GM10248 (cell line): ENCODE measurements around the gene SDSL.
A peak's percentile ranks its signal among the peaks of the same experiment; 100 is the strongest.

Source experiments
- CTCF ChIA-PET: fragments of 300-600 bp; sonication (Branson Sonifier 250); formaldehyde crosslinking; extraction: SDS; loops from one replicate; lab custom pipeline; 2021; ENCODE audit warnings: antibody characterized with exemption; lab: Yijun Ruan, JAX
- POLR2A ChIA-PET: fragments of 350-650 bp; sonication (Branson Sonifier 250); formaldehyde crosslinking; extraction: SDS; loops from one replicate; lab custom pipeline; 2020; ENCODE audit warnings: antibody characterized with exemption; lab: Yijun Ruan, JAX
- DNase-seq: peaks from one replicate; pipeline ENCODE4 v3.0.0; 2012; ENCODE audit errors: extremely low spot score
- TF ChIP-seq, protein P1 (sequence below): IDR thresholded peaks from 2 replicates; pipeline ENCODE4 v1.5.1; 2012; ENCODE audit warnings: mild to moderate bottlenecking, low read depth; ENCODE audit errors: extremely low read depth, missing control alignments, control extremely low read depth

SDSL gene

GRCh38 chr12:113468365-113469223 lies 46.4 kb downstream of the SDSL start:
- ChIA-PET CTCF (interaction anchor here (1.1 kb wide), 1 partner anchor 20 kb away, joined by 3 read pairs; no protein-coding TSS in a partner anchor), POLR2A (no interaction called here)
- no peak for DNase-seq
- TF ChIP-seq, protein P1, sequence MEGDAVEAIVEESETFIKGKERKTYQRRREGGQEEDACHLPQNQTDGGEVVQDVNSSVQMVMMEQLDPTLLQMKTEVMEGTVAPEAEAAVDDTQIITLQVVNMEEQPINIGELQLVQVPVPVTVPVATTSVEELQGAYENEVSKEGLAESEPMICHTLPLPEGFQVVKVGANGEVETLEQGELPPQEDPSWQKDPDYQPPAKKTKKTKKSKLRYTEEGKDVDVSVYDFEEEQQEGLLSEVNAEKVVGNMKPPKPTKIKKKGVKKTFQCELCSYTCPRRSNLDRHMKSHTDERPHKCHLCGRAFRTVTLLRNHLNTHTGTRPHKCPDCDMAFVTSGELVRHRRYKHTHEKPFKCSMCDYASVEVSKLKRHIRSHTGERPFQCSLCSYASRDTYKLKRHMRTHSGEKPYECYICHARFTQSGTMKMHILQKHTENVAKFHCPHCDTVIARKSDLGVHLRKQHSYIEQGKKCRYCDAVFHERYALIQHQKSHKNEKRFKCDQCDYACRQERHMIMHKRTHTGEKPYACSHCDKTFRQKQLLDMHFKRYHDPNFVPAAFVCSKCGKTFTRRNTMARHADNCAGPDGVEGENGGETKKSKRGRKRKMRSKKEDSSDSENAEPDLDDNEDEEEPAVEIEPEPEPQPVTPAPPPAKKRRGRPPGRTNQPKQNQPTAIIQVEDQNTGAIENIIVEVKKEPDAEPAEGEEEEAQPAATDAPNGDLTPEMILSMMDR: no peak

GRCh38 chr12:113469224-113469948 lies 47.2 kb downstream of the SDSL start:
- TF ChIP-seq, protein P1: no peak
- CTCF ChIA-PET: interaction anchor here (1.0 to 1.1 kb wide), 2 partner anchors 8 to 19 kb away, joined by 3 read pairs; no protein-coding TSS in a partner anchor
- no peak for DNase-seq
- POLR2A ChIA-PET: no interaction called here

DNA sequence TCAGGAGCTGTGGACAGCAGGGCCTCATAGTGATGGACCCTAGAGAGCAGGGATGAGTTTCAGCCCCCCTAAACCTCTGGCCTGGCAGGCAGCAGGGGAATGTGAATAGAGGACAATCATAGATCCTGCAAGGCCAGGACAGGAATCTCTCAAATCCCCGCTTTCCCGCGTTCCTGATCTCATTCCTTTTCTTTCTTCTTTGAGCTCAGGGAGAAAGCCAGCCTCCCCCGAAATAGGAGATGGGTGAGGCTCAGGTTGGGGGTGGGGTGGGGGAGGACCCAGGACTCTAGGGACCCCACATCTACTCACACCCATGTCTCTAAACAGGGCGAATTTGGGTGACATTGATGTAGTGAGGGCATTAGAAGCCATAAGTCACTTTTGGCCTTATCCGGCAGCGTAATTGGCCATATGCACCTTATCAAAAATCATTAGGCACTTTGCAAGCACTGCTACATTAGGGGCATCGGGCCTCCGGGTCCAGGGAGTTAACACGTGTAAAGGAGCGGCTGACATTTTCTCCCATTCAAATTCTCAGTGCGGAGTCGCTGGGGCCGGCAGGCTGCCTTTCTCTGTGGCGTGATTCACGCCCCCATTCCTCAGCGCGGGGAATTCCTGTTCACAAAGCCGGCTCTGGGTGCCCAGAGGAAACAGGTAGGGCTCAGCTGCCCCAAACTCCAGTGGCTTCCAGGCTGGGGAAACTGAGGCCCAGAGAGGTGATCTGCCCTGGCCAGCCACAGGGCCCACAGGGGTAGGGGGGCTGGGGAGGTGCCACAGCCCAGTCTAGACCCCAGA lies 48.0 kb downstream of the SDSL start:
- CTCF ChIA-PET: interaction anchor here (1.0 to 1.1 kb wide), 2 partner anchors 9 to 18 kb away, joined by 3 read pairs; no protein-coding TSS in a partner anchor

GRCh38 chr12:113470871-113471618 lies 48.9 kb downstream of the SDSL start:
- no peak for DNase-seq
- TF ChIP-seq, protein P1: no peak
- ChIA-PET CTCF (interaction anchor here (1.0 kb wide), 1 partner anchor 9 kb away, joined by 4 read pairs; no protein-coding TSS in a partner anchor), POLR2A (no interaction called here)

More for the DNA sequence above, 48.0 kb downstream of the SDSL start:
- DNase-seq: peak; percentile 25
- TF ChIP-seq, protein P1: no peak
- POLR2A ChIA-PET: no interaction called here

DNA sequence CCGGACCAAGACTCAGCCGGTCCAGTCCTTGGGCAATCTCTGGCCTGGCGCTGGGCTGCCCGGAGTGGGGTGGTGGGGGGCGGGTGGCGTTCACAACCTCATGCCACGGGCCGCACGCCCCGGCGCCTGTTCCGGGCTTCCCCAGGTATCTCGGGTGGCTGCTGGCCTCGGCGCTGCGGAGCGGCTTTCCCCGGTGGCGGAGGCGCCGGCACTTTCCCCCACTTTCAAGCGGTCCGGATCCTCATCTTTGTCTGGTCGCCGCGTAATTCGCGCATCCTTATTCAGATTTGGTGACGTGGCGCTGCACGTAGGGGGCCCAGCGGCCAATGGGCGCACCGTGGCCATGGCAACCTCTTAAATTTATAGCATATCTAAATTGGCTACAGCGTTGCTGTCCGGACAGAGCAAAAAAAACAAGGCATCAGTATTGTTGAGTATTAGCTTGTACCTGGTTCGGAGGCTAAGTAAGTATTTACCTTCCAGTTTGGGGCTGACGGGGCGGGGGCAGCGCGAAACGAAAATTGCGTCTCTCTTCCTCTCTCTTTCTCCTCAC lies 49.5 kb downstream of the SDSL start, which contains the start of gene LHX5:
TSS of gene LHX5 (minus strand) at position 253 of the 553 bp plus-strand sequence. CDS start 373 bp downstream, outside the sequence.
- ChIA-PET CTCF (interaction anchor here (1.0 kb wide), 1 partner anchor 9 kb away, joined by 4 read pairs; no protein-coding TSS in a partner anchor), POLR2A (no interaction called here)
- no peak for DNase-seq
- TF ChIP-seq, protein P1: no peak
